Pancreas (tissue), 10 donors: ENCODE measurements around the gene FOXO1. TPM values are rescaled to one million over a fixed set of nuclear protein-coding genes. Genes with fewer than 3 reads are reported as not detected.

ENCODE experiments used
- ATAC-seq, 4 donors: fragments of 200-7000 bp; cut with Tn5 transposase; one replicate each; pipeline versions ENCODE4 v1.8.0 to v1.9.1; 2020; ENCODE audit warnings: mild to moderate bottlenecking in 4 of 4, moderate library complexity in 4 of 4
- DNase-seq, 6 donors: peaks; one replicate each; pipeline ENCODE4 v3.0.0-alpha.2; 2020
- FAIRE-seq: peaks from 2 replicates; lab custom pipeline; 2012; peaks lifted over from hg19 to GRCh38; lab: Jason Lieb, UNC
- H3K27ac ChIP-seq, 4 donors: fragments of 200-600 bp; sonication (generic); 1 replicate in 3 of 4; 2 replicates in 1 of 4; pipeline versions ENCODE4 v1.5.0 to v1.8.0; 2020
- H3K27me3 ChIP-seq, 4 donors: fragments of 200-600 bp; one replicate each; pipeline ENCODE4 v1.8.0; 2021
- H3K36me3 ChIP-seq, 3 donors: fragments of 200-600 bp; sonication (generic) in 1 of 3; one replicate each; pipeline versions ENCODE4 v1.5.0 to v1.8.0; 2020 to 2021
- H3K4me1 ChIP-seq, 3 donors: fragments of 200-600 bp; one replicate each; pipeline ENCODE4 v1.8.0; 2021
- H3K4me3 ChIP-seq, 4 donors: fragments of 200-600 bp; sonication (generic) in 2 of 4; one replicate each; pipeline versions ENCODE4 v1.5.0 to v1.8.0; 2020 to 2021
- H3K9me3 ChIP-seq, 4 donors: fragments of 200-600 bp; one replicate each; pipeline ENCODE4 v1.8.0; 2021
- CTCF ChIP-seq, 4 donors: fragments of 200-600 bp; sonication (generic) in 3 of 4; IDR thresholded peaks; one replicate each; pipeline versions ENCODE4 v1.5.0 to v1.8.0; 2021; ENCODE audit warnings: antibody characterized with exemption in 4 of 4
- WGBS, 2 donors: extraction: QIAGEN DNeasy Blood & Tissue Kit; methylation state at CpG; one replicate each; pipeline ENCODE4 v1.1.7; 2013; 5-methylcytosine and 5-hydroxymethylcytosine counted together
- intact Hi-C, 3 donors: fragments of 100-400 bp; cut with DNase I; formaldehyde crosslinking; loops; one replicate each; pipeline versions ENCODE4 v1.11.1 to v1.14.2; 2022
- polyA plus RNA-seq, 2 donors: library from polyadenylated mRNA; stranded (reverse); fragments of 200-250 nt; gene quantifications; one replicate each; pipeline ENCODE4 v1.2.3, GENCODE V29; 2013
- total RNA-seq, 6 donors: library from RNA; stranded (reverse); fragmentation: NEBNext Ultra II Directional in 4 of 6; extraction: Animal tissue kit (Norgen Biotek cat#: 25700) in 4 of 6; gene quantifications; one replicate each; pipeline versions ENCODE4 v1.2.1 to v1.2.4, GENCODE V29; 2021 to 2023
- donor health status: healthy with polysubstance abuse.
- donor health status: DM: no; HTN: no; CAD: no; lungs with moderate emphysema.
- donor health status: DM: no; HTN: no; CAD: no.
- donor health status: control.
- donor health status: control.
- donor health status: Bipolar disorder and iron deficiency.
- donor health status: DM: yes; HTN: yes; CAD: no.
- donor health status: DM: no; HTN: no; CAD: no.
- donor health status: DM: no; HTN: no; CAD: no.
- donor health status: DM: yes; HTN: yes; CAD: no.

Gene FOXO1
- total and polyA plus RNA-seq, 8 donors, result 3.8 to 21.9 (median 15.0) TPM

DNA sequence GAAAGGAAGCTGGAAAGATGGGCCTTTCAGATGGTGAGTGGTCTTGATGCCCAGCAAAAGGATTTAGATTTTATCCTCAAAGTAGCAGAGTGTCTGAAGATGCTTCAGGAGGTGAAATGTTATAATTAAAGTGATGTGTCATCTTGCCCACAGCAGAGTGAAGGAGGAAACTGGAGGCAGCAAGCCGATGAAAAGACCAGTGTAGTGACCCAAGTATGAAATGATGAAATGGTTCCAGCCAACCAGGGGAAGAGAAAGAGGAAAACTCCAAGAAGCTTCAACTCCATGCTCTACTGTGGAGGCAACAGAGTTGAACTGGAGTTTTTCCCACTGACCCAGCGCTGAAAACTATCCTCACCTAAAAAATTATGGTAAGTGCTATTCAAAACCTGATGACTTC lies 66.7 kb downstream of the FOXO1 start:
- whole genome bisulfite sequencing, 2 donors, result 74 to 96% methylated on average over 2 of the region's 2 CpGs
- FAIRE-seq, result no peak
- Histone ChIP-seq H3K27ac (no peak overlapping the region), H3K27me3 (no peaks in the 10 kb centered on the region), H3K4me1 (peaks cover 13 to 28% (median 19%) of the 10 kb centered on the region in 3 donors), H3K4me3 (no peak overlapping the region), H3K9me3 (no peaks in the 10 kb centered on the region), H3K36me3 (no peaks in the 10 kb centered on the region)
- no peak for ATAC-seq
- intact Hi-C loops, result no loop called here
- DNase-seq, result no peak
- no peak for TF ChIP-seq CTCF (IDR thresholded peaks at IDR 0.05)

GRCh38 chr13:40599124-40599523 lies 67.3 kb downstream of the FOXO1 start:
- 53 to 54% methylated on average over 5 of the region's 5 CpGs for WGBS, 2 donors
- H3K4me3 ChIP-seq, result no peak overlapping the region
- no peaks in the 10 kb centered on the region for H3K36me3 ChIP-seq
- DNase-seq (no peak), ATAC-seq (no peak), FAIRE-seq (no peak)
- H3K27ac ChIP-seq, result peak overlapping the region in 1 of 4 donors; percentile 7
- TF ChIP-seq CTCF (IDR thresholded peaks at IDR 0.05), result no peak
- H3K4me1 ChIP-seq, result peaks cover 13 to 28% (median 19%) of the 10 kb centered on the region in 3 donors
- H3K27me3 ChIP-seq, result no peaks in the 10 kb centered on the region
- no peaks in the 10 kb centered on the region for H3K9me3 ChIP-seq
- intact Hi-C loops, result no loop called here

DNA sequence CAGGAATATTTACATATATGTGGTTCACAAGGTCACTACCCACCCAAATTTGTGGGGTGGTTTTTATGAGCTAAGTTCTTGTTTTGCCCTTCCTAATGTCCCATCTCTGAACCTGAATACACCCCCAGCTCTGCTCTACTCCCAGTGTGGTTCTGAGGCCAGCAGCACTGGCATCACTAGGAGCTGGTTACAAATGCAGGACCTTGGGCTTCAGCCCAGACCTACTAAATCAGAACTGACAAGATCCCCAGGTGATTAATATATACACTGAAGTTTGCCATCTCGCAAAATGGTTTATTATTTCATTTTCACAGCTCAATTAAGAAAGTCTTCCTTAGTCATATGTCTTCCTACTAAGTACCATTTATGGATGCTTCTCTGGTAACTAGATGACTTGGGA lies 67.9 kb downstream of the FOXO1 start:
- intact Hi-C loops, result no loop called here
- ATAC-seq, result peak; percentile 55 to 81 (median 75)
- DNase-seq, result peak in 1 of 6 donors; percentile 32
- 9 to 20% methylated on average over 1 of the region's 1 CpG for WGBS, 2 donors
- Histone ChIP-seq H3K27ac (peak overlapping the region in 1 of 4 donors; percentile 58), H3K36me3 (no peaks in the 10 kb centered on the region), H3K9me3 (no peaks in the 10 kb centered on the region), H3K4me3 (no peak overlapping the region), H3K4me1 (peaks cover 13 to 28% (median 19%) of the 10 kb centered on the region in 3 donors), H3K27me3 (no peaks in the 10 kb centered on the region)
- TF ChIP-seq CTCF (IDR thresholded peaks at IDR 0.05), result no peak
- FAIRE-seq, result peak; percentile 59

DNA sequence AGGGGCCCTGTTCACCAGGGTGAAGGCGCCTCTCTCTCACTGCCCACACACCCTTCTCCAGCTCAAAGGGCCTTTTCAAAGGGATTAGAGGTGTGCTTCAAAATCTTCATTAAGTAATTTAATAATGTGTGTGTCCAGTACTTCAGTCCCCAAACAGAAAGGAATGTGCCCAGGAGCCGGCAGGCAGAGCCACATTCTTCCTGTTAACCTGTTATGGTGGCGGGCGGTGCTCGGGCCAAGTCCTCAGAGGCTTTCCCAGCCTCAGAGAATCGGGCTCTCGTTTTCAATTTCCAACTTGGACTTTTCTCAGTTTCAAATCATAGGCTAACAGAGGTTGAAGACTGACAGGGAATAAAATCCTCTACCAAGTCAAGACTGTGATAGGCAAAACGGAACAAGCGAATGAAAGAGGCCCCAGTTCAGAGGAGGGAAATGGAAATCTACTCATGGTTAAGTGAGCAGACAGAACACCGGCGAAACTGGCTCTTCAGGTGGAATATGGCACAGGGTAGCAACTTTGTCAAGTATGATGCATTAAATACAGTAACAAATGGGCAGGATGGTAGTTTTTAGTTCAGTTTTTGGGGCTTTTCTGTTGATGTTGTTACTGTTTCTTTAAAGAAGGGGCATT lies 68.6 kb downstream of the FOXO1 start:
- Histone ChIP-seq H3K27me3 (no peaks in the 10 kb centered on the region), H3K27ac (peak overlapping the region in 3 of 4 donors; percentile 16 to 58 (median 34)), H3K4me3 (no peak overlapping the region), H3K9me3 (no peaks in the 10 kb centered on the region), H3K4me1 (peaks cover 13 to 28% (median 19%) of the 10 kb centered on the region in 3 donors), H3K36me3 (no peaks in the 10 kb centered on the region)
- intact Hi-C loops, result no loop called here
- FAIRE-seq (no peak), ATAC-seq (peak; percentile 58 to 78 (median 71)), DNase-seq (peak in 2 of 6 donors; percentile 18 to 31)
- WGBS, 2 donors, result 50 to 55% methylated on average over 11 of the region's 11 CpGs
- TF ChIP-seq CTCF (IDR thresholded peaks at IDR 0.05), result no peak

GRCh38 chr13:40596484-40596883 lies 70.0 kb downstream of the FOXO1 start:
- FAIRE-seq (no peak), ATAC-seq (no peak), DNase-seq (no peak)
- H3K4me1 ChIP-seq, result peaks cover 13 to 28% (median 19%) of the 10 kb centered on the region in 3 donors
- intact Hi-C loops, result no loop called here
- no peak for TF ChIP-seq CTCF (IDR thresholded peaks at IDR 0.05)
- no peak overlapping the region for H3K4me3 ChIP-seq
- H3K36me3 ChIP-seq, result no peaks in the 10 kb centered on the region
- H3K9me3 ChIP-seq, result no peaks in the 10 kb centered on the region
- no peaks in the 10 kb centered on the region for H3K27me3 ChIP-seq
- 69 to 73% methylated on average over 4 of the region's 4 CpGs for WGBS, 2 donors
- H3K27ac ChIP-seq, result peak overlapping the region in 1 of 4 donors; percentile 58
